Measurements from ENCODE around the gene MPV17L.
"Not testable (repeated sequence)": the region's sequence is repeated elsewhere in the genome, so short reads cannot be mapped to it uniquely, and the experiment has no call there.

The MPV17L gene

DNA sequence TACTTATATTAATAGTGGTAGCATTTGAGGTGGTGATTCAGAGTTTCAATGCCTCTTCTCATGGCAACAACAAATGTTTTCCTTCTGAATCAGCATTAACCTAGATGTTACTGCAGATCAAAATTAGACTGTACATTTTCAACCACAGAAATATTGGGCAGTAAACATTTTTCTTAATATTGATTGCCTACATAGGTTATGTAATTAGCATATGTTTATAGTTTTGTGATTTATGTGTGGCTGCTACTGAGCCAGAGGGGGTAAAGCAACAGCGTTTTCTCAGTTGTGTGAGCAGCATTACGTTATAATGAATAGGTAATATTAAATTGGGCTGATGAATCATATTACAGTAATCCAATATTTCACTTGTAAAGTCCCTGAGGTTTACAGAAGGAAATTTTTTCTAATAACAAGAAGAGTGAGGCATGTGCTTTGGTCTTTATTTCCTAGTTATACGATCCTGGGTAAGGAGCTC is 20.0 kb downstream of the MPV17L start:
- DNase-seq = no peak

DNA sequence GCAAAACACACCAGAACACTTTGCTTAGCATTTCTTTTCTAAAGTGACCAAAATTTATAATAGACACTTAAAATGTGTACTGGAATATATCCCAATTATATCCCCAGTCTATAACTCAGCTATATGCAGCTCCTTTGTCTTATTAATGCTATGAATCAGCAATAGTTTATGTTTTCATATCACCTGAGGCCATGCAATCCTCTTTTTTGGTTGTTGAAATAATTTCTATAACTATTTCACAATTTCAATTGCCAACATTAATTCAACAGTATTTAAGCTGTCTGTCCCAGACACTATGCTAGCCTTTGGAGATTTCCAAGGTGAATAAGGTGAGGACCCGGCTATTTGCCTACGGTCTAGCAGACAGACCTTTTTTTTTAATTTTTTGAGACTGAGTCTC is 21.6 kb downstream of the MPV17L start:
- no peak for DNase-seq

DNA sequence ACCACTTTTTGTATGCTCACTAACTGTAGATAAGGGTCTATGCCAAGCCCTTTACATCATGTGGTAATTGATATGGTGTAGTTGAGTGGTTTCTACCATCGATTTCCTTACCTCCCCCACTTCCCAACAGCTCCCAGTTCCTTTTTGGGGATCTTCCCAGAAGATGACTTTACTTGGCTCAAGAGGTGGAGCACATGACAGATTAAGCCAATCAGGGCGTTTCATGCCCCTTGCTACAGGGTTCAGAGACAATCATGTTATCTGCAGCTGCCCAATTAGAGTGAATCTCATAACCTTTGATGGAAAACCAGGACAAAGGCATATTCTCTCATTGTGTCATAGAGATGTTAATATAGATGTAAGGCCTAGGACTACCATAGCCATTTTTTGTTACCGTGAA is 22.7 kb downstream of the MPV17L start:
- DNase-seq = no peak

DNA sequence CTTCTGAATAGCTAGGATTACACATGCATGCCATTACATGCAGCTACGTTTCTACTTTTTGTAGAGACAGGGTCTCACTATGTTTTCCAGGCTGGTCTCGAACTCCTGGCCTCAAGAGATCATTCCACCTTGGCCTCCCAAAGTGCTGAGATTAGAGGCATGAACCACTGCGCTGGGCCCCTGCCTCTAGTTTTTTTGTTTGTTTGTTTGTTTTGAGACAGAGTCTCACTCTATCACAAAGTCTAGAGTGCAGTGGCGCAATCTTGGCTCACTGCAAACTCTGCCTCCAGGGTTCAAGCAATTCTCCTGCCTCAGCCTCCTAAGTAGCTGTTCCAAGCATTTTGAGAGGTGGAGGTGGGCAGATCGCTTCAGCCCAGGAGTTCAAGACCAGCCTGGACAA is 26.1 kb downstream of the MPV17L start:
- not testable (repeated sequence) for DNase-seq

DNA sequence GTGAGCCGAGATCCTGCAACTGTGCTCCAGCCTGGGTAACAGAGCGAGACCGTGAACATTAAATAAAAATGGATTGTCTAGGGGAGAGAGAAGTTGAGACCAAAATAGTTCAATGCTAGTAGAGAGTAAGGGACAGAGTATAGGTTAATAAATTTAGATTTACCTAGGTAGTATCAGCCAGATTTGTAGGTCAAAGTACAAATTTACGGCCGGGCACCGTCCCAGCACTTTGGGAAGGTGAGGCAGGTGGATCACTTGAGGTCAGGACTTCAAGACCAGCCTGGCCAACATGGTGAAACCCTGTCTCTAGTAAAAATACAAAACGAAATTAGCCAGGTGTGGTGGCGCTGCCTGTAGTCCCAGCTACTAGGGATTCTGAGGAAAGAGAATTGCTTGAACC is 26.7 kb downstream of the MPV17L start:
- no peak for DNase-seq

DNA sequence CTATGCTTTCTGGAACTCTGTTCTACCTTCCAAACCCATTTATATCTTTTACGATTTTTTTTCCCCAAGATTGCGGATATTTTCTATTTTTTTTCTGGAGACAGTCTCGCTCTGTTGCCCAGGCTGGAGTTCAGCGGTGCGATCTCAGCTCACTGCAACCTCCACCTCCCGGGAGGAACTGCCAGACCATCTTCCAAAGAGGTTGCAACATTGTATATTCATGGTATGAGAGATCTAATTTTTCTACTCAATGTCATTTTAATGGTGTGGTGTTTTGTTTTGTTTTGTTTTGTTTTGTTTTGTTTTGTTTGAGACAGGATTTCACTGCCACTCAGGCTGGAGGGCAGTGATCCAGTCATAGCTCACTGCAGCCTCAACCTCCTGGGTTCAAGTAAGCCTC is 30.3 kb downstream of the MPV17L start:
- no peak for DNase-seq

DNA sequence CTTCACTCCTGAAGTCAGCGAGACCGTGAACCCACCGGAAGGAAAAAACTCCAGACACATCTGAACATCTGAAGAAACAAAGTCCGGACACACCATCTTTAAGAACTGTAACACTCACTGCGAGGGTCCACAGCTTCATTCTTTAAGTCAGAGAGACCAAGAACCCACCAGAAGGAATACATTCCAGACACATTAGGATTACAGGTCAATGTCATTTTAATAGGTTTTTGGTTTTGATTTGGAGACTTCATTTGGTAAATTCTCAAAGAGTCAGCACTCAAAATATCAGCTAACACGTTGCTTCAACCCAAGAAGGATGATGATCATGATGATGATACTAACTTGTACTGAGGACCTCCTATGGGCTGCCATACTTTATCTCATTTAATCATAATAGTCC is 31.2 kb downstream of the MPV17L start:
- no peak for DNase-seq

DNA sequence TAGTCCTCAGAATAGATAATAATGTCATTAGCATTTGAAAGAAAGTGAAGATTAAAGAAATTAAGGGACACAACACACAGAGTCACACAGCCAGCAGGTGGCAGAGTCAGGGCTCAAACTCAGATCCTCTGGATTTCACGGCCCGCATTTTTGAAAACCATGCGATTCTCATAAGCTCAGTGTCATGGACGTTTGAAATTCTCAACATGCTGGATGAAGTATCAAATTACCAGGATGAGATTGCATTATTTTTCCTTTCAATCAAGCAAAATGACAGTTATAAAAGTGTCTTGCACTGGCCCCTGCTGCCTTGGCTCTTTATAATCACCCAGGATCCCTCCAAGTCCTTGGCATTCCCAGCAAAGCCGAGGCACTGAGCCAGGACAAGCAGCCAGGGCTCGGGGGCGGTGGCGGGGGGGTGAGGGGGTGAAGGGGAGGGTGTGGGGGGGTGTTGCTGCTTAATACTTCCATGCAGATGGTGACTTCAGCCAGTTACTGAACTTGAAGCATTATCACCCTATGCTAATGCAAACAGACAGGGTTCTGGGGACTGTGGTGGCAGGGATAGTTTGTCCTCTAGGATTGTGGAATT is 32.2 kb downstream of the MPV17L start:
- DNase-seq = peak; percentile 37

DNA sequence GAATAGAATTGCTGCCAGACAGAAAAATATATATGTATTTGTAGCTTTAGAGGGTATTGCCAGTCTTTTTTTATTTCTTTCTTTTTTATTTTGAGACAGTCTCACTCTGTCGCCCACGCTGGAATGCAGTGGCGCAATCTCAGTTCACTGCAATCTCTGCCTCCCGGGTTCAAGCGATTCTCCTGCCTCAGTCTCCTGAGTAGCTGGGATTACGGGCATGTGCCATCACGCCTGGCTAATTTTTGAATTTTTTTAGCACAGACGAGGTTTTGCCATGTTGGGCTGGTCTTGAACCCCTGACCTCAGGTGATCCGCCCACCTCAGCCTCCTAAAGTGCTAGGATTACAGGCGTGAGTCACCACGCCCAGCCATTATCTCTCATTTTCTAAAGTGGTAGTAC is 35.3 kb downstream of the MPV17L start:
- not testable (repeated sequence) for DNase-seq

DNA sequence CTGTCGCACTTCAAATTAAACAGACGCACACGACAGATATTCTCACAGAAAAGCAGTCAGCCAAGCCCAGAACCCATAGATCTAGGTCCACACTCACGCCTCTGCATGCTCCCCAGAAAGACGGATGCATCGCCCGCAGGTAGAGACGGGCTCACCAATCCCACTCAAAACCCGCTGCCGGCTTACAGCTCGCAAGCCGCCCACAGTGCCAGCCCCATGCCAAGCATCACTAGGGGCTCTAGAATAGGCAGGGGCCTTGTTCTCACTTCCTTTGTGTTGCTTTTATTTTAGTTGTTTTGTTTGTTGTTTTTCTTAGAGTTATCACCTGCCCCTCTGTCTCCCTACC is 38.5 kb downstream of the MPV17L start:
- no peak for DNase-seq

DNA sequence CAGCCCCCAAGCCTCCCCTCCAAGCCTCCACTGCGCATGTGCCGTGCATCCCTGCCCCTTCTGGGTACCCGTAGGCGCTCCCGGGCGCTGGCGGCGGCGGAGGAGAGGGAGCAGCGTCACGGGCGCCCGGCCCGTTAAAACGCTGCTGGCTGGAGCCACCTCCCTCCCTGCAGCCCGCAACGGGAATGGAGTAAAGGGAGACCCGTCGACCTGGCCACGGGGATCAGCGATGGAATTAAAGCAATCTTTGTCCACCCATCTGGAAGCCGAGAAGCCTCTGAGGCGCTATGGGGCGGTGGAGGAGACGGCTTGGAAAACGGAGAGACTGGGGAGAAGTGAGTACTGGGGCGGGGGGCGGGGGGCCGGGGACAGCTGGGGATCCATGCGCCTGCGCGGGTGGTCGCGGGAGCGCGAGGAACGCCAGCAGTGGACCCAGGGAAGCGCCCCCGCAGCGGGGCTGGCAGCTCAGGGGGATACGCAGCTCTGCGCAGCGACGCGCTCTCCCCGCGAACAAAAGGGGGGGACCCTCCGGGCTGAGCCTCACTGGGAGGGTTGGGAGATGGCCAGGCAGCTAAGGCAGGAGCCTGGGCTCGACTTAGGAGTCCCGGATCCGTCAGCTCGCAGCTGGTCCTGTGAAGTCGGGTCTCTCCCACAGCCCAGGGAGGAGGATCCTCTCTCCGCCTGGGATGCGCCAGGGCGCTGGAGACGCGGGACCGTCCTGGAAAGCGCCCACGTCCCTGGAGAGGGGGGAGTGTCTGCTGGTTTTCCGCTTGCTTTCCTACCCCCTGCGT is 39.1 kb downstream of the MPV17L start, which contains the start of gene BMERB1:
TSS of gene BMERB1 (plus strand) at position 164 of the 791 bp plus-strand sequence. CDS start at position 230, 66 bp downstream.
- peak; percentile 56 for DNase-seq

DNA sequence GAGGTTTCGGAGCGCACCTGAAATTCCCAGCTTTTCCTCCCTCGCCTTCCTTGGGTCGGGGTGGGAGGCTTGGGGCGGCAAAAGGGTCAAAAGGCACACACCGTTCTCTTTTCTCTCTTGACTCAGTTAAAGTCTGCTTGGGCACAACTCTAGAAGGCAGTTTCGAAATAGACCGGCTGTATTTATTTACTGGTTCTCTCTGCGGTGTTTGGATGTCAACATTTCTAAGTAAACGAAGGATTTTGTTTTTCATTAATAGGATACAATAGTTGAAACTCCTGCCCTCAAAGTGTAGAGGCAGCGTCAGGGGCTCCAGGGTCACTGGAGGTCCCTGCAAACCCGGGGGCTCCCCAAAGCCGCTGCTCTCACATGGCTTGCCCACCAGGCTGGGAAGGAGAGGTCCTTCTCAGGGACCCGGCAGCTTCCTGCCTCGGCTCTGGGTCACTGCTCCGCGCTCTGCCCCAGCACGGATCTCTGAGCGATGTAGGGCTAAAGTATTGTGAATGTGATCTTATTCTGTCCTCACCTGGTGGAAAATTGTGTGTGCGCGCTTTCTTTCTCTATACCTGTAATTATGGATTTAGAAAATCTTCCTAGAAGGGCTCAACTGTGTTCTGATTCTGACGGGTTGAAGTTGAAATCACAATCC is 39.8 kb downstream of the MPV17L start:
- peak; percentile 30 for DNase-seq

DNA sequence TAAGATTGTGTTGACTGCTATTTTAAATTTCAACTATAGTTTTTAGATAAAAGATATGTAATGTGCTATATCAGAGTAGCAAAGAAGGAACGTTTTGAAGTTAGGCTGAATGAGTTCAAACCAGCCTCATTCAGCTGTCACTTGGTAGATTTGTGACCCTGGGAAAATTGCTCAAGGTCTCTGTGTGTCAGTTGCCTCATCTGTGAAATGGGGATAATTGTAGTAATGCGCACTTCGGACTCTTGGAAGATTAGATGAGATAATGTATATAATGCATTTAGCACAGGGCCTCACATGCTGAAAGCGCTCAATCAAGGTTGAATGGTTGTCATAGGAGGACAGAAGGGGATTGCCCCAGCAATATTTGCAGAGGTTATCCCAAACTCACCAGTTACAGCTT is 43.5 kb downstream of the MPV17L start:
- no peak for DNase-seq

DNA sequence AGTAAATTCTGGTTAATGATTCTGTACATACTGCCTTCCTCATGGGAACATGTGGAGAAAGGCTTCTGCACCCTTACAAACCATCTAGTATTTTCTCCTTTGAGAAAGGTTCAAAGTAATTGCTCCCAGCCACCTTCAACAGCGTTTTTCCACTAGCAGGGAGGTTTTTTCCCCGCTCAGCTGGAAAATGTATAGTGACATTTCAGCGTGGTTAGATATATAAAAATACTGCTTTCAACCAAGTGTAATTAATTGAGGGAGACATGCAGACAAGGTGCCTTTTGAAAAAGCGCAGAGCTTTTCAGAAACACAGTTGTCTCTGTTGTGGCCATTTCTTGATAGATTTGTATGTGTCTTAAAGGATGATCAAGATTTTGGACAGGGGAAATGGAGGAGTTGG is 44.0 kb downstream of the MPV17L start:
- DNase-seq = no peak

DNA sequence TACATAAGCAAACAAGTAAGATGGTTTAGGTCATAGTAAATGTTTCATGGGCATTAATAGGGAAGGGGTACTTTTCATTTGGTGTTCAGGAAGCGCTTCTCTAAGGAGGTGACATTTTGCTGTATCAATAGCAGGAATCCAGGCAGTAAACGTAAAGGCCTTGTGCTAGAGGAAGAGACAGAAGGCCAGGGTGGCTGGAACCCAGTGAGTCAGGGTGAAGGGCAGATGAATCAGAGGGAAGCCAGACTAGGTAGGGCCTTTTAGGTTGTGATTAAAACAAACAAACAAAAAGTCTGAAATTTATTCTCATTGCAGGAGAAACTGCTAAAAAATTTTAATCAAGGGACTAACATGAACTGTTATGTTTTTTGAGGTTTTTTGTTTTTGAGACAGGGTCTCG is 45.3 kb downstream of the MPV17L start:
- DNase-seq = no peak

DNA sequence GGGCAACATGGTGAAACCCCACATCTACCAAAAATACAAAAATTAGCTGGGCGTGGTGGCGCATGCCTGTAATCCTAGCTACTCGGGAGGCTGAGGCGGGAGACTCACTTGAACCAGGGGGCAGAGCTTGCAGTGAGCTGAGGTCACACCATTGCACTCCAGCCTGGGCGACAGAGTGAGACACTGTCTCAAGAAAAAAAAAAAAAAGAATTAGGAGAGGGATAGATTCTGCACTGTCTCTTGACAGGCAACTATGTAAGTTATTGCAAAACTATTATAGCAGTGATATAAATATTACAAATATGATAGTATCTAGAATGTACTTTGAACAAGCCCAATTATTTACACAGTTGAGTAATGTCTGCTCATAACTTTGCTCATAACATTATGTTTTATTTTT is 46.6 kb downstream of the MPV17L start:
- DNase-seq = not testable (repeated sequence)

DNA sequence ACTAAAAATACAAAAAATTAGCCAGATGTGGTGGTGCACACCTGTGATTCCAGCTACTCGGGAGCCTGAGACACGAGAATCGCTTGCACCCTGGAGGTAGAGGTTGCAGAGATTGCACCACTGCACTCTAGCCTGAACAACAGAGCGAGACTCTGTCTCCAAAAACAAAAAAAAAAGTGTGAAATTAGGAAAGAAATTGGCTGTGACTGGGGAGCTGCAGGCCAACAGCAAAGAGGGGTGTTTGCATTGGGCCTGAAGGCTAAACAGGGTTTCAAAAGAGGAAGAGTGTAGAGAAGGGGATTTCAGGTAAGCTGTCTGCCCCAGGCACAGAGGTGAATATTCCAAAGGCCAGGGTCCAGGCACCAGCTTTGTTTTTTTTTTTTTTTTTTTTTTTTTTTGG is 48.2 kb downstream of the MPV17L start:
- no peak for DNase-seq

DNA sequence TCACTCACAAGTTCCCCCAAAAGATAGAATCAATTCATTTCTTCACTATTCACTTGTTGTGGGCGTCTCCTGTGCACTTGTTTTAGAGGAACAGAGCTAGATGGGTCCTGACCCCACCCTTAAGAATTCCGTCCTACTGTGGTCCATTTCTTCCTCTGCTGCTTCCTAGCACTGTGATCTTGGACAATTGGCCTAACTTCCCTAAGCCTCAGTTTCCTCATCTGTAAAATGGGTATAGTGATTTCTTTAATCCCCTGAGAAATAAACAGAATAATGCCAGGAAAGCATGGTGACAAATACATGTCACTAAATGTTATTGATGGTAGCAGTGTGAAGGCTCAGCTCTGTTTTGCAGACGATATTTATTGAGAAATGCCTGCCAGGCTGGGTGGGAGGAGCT is 48.7 kb downstream of the MPV17L start:
- no peak for DNase-seq

DNA sequence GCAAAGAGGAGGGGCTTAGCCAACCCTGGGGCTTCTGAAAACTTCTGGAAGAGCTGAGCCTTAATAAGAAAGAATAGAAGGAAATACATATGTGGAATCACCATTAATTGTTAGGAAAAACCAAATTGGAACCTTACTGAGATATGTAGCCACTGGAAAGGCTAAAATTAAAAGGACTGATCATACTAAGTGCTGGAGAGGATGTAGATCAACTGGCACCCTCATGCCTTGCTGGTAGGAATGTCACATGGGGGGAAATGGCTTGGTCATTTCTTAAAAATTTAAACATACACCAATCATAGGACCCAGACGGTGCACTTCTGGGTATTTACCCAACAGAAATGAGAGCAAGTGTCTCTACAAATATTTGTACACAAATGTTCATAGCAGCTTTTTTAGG is 49.9 kb downstream of the MPV17L start:
- DNase-seq = no peak

DNA sequence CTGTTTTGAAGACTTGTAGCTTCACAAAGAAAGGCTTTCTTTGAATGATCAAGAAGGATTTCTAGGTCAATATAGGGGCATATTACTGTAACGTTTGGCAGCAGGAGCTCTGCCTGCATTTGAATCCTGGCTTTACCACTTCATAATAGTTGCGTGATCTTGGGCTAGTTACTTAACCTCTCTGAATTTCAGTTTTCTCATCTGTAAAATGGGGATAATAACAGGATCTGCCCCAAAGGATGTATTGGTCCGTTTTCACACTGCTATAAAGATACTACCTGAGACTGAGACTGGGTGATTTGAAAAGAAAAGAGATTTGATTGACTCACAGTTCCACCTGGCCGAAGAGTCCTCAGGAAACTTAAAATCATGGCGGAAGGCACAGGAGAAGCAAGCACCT is 51.3 kb downstream of the MPV17L start:
- DNase-seq = no peak

DNA sequence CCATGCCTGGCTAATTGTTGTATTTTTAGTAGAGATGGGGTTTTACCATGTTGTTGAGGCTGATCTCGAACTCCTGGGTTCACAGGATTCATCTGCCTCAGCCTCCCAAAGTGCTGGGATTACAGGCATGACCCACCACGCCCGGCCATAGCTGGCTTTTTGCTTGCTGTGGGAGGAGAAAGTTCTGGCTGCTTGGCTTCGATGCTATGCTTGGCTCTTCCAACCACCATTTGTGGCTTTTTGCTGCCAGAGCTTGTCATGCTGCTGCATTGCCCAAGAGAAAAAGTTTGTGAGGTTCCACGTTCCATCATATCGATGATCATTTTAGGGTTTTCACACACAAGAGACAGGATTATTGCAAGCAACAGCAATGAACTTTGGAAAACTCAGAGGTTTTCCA is 55.1 kb downstream of the MPV17L start:
- DNase-seq = no peak

DNA sequence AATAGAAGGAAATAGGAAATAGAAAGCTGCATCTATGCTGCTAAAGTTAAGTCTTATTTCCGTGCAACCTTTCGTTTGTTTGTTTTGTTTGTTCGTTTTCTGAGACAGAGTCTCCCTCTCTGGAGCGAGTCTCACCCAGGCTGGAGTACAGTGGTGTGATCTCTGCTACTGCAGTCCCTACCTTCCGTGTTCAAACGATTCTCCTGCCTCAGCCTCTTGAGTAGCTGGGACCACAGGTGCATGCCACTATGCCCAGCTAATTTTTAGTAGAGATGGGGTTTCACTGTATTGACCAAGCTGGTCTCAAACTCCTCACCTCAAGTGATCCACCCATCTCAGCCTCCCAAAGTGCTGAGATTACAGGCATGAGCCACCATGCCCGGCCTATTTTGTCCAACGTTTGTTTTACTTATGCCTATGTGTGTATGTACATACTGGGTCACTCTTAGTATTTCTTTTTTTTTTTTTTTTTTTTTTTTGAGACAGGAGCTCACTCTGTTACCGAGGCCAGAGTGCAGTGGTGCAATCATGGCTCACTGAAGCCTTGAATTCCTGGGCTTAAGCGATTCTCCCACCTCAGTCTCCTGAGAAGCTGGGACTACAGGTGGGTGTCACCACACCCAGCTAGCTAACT is 55.7 kb downstream of the MPV17L start:
- no peak for DNase-seq

DNA sequence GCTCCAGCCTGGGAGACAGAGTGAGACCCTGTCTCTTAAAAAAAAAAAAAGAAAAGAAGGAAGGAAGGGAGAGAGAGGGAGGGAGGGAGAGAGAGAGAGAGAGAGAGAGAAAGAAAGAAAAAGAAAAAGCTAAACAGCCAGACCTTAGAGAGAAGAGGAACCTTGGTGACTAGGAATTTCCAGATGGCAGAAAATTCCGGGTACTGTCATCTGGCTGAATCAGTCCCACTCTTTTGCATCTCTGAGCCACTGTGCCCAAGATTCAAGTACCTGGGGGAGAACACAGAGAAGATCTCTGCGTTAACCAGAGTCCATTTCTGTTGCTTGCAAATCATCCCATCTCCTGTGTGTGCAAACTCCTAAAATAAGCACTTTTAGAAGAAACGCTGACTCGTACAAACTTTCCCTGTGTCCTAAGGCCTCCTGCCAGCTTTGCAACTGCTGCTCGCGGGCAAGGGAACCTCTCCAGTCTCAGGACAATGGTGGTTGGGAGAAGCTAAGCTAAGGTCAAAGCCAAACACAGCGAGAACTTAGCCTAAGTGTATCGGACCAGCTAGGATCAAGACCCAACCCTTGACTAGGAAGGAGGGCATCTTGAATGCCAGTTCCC is 56.8 kb downstream of the MPV17L start:
- DNase-seq = no peak

All from activated CD4-positive, CD25-positive, alpha-beta regulatory T cell treated with anti-CD3 and anti-CD28 coated beads, Interleukin-2, amount 50 U/mL, for 72 hours (primary cell).